Superior temporal gyrus (tissue), 1 donor: ENCODE results near the gene GNE.
"Not testable (repeated sequence)": the region's sequence is repeated elsewhere in the genome, so short reads cannot be mapped to it uniquely, and the experiment has no call there.

ENCODE experiments used
- DNase-seq: peaks from one replicate; pipeline ENCODE4 v3.0.0-alpha.2; 2016; ENCODE audit errors: extremely low spot score

The GNE gene

DNA sequence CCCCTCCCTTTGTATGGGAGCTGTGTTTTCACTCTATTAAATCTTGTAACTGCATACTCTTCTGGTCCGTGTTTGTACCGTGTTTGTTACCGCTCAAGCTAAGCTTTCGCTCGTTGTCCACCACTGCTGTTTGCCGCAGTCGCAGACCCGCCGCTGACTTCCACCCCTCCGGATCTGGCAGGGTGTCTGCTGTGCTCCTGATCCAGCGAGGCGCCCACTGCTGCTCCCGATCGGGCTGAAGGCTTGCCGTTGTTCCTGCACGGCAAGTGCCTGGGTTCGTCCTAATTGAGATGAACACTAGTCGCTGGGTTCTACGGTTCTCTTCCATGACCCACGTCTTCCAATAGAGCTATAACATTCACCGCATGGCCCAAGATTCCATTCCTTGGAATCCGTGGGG is 6.6 kb upstream of the GNE start:
- no peak for DNase-seq

DNA sequence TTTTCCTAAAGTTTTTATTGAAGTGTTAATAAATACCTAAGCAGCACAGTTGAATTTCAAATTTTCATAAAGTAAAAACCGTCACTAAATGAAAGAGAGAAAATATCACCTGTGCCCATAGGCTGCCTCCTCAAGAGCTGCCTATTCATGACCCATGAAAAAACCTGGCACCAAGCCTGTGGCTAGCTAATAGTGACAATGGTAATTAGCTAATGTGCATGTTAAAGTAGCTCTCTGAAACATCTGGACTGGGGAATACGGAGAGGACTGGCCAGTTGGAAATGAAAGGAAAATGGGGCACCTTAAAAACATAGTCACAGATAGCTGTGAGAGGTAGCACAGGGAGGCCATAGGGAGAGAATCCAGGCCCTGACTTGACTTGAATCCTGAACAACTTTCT is 5.4 kb upstream of the GNE start:
- DNase-seq: peak; percentile 22

DNA sequence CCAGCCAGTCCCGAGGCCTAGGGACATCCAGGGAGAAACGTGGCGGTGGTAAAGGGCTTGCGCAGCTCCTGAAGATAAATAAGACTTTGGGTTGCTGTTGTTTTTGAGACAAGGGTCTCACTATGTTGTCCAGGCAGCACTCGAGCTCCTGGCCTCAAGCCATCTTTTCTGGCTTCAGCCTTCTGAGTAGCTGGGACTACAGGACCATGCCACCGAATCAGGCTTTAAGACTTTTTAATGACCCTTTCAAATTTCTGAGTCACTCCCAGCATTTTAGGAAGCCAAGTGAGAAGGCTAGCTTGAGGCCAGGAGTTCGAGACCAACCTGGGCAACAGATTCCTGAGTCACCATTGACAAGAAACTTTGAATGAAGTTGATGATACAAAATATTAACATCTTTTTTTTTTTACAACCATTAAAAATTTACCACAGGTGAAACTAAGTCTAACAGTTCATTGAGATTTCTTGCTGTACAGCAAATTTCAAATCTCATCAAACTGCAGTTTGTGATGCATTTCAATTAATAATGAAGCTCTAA is 817 bp upstream of the GNE start:
- DNase-seq: peak; percentile 49

DNA sequence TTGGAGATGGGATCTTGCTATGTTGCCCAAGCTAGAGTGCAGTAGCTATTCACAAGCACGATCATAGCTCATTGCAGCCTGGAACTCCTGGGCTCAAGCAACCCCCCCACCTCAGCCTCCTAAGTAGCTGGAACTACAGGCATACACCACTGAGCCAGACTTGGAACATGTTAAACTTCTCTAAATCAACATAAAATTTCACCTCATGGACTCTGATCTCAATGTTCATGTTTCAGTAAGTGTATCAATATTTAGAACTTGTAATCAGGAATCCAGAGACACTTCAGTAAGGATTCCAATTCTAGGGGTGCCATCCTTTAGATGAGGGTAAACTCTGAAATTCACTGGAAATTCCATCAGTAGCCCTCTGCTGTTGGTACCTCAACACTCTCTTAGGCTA is 6.8 kb downstream of the GNE start:
- DNase-seq: no peak

- no peak for DNase-seq
Measured at GRCh38 chr9:36250079-36250478, 8.2 kb downstream of the GNE start.

GRCh38 chr9:36249189-36249588 is 9.1 kb downstream of the GNE start:
- no peak for DNase-seq

DNA sequence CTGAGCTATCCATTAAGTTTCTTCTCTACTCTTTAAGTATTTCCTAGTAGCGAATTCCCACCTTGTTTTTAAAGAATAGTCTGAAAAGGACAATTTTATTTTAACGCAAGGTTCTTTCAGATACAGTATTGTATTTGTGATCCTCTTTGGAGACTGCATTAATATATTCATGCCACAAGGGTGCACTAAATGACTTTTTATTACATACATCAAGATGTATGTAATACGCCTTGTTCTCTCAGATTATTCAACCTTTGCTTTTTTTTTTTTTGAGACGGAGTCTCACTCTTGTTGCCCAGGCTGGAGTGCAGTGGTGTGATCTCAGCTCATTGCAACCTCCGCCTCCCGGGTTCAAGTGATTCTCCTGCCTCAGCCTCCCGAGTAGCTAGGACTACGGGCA is 10.2 kb downstream of the GNE start:
- DNase-seq: peak; percentile 77

- DNase-seq: no peak
Measured at GRCh38 chr9:36247356-36247755, 10.9 kb downstream of the GNE start.

GRCh38 chr9:36245906-36246305 is 12.3 kb downstream of the GNE start:
- no peak for DNase-seq

DNA sequence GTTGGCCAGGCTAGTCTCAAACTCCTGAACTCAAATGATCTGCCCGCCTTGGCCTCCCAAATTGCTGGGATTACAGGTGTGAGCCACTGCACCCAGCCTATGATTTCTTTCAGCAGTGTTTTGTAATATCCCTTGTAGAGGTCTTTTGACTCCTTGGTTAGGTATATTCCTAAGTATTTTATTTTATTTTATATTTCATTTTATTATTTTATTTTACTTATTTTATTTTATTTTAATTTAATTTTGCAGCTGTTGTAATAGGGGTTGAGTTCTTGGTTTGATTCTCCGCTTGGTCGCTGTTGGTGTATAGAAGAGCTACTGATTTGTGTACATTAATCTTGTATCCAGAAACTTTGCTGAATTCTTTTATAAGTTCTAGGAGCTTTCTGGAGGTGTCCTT is 18.6 kb downstream of the GNE start:
- DNase-seq: not testable (repeated sequence)

- not testable (repeated sequence) for DNase-seq
Measured at GRCh38 chr9:36239205-36239604, 19.0 kb downstream of the GNE start.

- DNase-seq: no peak
Measured at GRCh38 chr9:36237230-36237629, 21.0 kb downstream of the GNE start.

DNA sequence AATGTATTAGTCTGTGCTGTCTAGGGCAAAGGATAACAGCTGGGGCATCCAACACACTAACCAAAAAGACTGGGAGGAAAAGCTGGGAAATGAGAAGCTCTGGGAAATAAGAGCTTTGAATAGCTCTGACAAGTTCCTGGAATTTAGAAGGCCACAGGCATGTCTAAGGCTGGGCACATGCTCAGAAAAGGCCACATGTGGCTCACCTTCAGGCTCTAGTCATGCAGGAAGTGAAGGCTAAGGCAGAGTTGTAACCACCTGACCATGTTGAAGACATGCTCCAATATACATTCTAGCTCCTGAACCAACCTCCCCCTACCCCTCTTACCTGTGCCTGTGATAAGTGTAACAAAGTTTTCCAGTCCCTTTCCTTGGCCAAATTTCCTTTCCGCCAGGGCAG is 35.8 kb downstream of the GNE start:
- no peak for DNase-seq

- no peak for DNase-seq
Measured at GRCh38 chr9:36221667-36222066, 36.6 kb downstream of the GNE start.

DNA sequence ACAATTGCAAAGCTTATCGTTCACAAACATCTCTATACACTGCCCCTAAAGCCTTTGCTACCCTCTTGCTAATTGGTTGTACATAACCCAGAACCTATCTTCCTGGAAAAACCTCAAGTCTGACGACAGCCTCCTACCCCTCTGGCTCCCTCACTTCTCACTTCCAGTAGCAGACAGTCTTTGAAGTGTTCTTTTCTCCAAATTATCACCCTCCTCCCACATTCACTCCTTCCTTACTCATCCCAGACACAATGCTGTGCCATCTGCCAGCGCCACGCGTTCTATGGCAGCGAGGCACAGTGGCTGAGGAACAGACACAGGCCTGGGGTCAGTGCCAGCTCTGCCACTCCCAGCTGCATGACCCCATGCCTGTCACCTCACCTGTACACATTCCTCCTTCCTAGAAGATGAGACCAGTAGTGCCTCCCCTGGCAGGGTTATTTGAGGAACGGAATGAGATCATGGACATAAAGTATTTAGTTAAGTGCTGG is 39.8 kb downstream of the GNE start:
- DNase-seq: peak; percentile 68

GRCh38 chr9:36218011-36218410 is 40.2 kb downstream of the GNE start:
- no peak for DNase-seq

DNA sequence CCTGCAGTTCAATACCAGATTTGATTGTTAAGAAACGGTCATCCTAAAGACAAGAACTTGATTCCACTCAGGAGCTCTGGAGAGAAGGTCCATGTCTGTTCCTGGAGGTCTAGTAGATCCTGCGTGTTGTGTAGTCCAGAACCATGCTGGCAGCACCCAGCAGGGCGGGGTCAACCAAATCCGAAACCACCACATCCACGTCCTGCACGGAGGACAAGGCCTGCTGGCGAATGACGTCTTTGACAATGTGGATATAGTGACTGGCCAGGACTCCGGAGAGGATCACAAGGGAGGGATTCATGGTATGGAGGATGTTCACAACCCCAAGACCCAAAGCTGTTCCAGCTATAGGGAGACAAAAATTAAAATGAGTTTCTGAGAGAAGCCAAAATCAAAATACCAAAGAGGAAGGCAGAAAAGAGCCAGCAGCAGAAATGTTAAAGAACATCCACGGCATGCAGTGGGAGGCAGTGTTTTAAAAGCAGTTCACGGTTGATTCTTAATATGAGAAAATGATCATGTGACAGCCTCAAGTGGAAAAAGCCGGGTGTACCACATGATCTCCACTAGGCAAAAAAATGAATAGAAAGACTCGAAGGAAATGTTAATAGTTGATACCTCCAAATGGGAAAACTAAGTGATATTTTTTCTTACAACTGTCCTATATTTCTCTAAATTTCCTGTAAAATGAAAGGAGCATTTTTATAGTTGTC is 40.8 kb downstream of the GNE start:
- DNase-seq: peak; percentile 33

- no peak for DNase-seq
Measured at GRCh38 chr9:36214571-36214970, 43.7 kb downstream of the GNE start.

DNA sequence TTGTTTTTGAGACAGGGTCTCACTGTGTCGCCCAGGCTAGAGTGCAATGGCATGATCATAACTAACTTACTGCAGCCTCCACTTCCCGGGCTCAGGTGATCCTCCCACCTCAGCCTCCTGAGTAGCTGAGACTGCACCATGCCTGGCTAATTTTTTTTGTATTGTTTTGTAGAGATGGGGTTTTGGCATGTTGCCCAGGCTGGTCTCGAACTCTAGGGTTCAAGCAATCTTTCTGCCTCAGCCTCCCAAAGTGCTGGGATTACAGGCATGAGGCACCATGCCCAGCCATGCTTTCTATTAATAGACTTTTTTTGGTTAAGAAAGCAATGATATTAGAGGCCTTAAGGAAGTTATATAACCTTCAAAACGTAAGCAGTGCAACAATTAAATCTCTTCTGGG is 44.3 kb downstream of the GNE start:
- DNase-seq: no peak

DNA sequence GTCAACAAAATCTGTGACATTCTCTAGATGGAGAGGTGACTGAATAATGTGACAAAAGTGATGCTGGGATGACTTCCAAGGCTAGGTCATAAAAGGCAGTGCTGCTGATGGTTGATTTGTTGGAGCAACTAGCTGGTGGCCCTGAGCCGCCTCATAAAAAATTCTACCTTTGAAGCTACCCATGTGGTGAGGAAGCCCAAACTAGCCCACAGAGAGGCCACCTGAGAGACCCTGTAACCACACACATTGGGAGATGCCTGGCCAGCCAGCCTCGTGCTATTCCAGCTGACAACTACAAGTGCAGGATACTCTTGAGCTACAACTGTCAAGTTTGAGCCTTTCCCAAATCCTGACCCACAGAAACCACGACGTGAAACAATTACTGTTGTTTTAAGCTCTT is 44.9 kb downstream of the GNE start:
- no peak for DNase-seq

DNA sequence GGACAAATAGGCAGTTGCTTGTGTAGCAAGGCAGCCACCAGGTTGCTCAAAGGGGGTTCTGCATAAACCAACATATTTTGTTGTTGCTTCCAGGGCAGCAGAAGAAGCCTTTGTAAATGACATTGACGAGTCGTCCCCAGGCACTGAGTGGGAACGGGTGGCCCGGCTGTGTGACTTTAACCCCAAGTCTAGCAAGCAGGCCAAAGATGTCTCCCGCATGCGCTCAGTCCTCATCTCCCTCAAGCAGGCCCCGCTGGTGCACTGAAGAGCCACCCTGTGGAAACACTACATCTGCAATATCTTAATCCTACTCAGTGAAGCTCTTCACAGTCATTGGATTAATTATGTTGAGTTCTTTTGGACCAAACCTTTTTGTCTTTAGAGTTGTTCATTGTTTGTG is 46.7 kb downstream of the GNE start:
- DNase-seq: no peak

DNA sequence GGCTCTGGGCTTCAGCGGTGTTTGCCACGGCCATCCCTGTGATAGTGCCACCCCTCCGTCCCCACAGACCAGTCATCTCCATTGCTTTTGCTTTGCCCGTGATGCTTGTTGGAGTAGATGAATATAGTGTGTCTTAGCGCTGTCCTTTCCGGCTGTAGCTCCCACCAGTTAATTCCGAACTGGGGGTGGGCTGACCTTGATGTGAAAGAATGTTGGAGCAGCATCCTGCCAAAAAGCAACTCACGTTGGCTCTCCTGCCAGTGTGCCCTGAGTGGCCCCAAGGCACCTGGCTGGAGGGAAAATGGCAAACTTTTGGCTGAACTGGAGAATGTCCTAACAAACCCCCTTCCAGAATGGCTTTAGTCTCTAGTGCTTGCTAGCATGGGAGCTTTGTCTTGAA is 47.5 kb downstream of the GNE start:
- DNase-seq: no peak

DNA sequence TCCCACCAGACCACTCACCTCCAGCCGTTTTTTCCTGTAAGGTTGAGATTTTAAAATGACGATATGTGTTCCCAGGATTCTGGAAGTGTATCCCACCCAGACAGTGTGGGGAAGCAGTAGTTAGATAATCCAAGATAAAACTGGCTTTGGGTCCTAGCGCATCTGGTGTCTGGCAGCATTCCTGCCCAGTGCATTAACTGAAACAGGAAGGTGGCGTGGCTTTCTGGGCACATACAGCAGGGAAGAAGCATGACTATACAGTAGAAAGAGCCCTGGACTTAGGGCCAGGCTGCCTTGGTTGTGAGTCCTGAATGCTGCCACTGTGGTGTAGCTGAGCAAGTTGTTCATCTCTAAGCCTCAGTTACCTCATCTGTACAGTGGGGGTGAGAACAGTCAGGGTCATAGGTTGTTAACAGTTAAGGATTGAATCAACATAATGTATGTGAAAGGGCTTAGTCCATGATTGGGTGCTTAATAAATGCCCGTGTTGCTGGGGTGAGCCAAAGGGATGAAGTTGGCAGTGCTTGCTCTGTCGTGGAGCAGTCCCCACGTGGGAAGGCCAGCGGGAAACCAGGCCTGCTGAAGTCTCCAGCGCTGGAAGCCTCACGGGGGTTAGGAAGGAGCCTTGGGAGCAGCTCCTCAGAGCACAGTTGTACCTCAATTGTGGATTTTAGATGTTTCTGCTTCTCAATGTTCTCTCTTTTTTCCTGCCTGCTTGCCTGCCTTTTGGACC is 49.6 kb downstream of the GNE start:
- DNase-seq: no peak
